Stromal cell of bone marrow (primary cell): ENCODE measurements around the gene ABCA3.
A peak's percentile ranks its signal among the peaks of the same experiment; 100 is the strongest.
"Not testable (repeated sequence)": the region's sequence is repeated elsewhere in the genome, so short reads cannot be mapped to it uniquely, and the experiment has no call there.

ENCODE experiments used
- DNase-seq: peaks from one replicate; pipeline ENCODE4 v3.0.0-alpha.2; 2012; ENCODE audit warnings: low read depth

The ABCA3 gene

GRCh38 chr16:2340564-2341455 is at the start of gene ABCA3:
Gene ABCA3, minus strand, starts transcription at chr16:2340728. Its CDS starts 14,262 bp downstream, at chr16:2326466.
- DNase-seq: peak; percentile 65

GRCh38 chr16:2388875-2389433 is 48.4 kb upstream of the ABCA3 start:
- peak; percentile 92 for DNase-seq

GRCh38 chr16:2388139-2388874 is 47.8 kb upstream of the ABCA3 start:
- DNase-seq: no peak

- no peak for DNase-seq
These were observed 46.5 kb upstream of the ABCA3 start for GRCh38 chr16:2386990-2387389.

- not testable (repeated sequence) for DNase-seq
These were observed 45.5 kb upstream of the ABCA3 start for GRCh38 chr16:2385982-2386381.

GRCh38 chr16:2385190-2385836 is 44.8 kb upstream of the ABCA3 start:
- no peak for DNase-seq

- DNase-seq: no peak
These were observed 43.9 kb upstream of the ABCA3 start for GRCh38 chr16:2384426-2384825.

GRCh38 chr16:2383501-2383900 is 43.0 kb upstream of the ABCA3 start:
- no peak for DNase-seq

GRCh38 chr16:2374644-2375043 is 34.1 kb upstream of the ABCA3 start:
- no peak for DNase-seq

- no peak for DNase-seq
These were observed 32.6 kb upstream of the ABCA3 start for GRCh38 chr16:2373176-2373575.

- no peak for DNase-seq
These were observed 32.2 kb upstream of the ABCA3 start for GRCh38 chr16:2372684-2373083.

- peak; percentile 19 for DNase-seq
These were observed 30.9 kb upstream of the ABCA3 start for GRCh38 chr16:2371421-2371820.

- DNase-seq: no peak
These were observed 30.2 kb upstream of the ABCA3 start for GRCh38 chr16:2370721-2371120.

GRCh38 chr16:2366660-2367309 is 26.3 kb upstream of the ABCA3 start:
- no peak for DNase-seq

- DNase-seq: peak; percentile 58
These were observed 25.1 kb upstream of the ABCA3 start for GRCh38 chr16:2365397-2366294.

- no peak for DNase-seq
These were observed 24.2 kb upstream of the ABCA3 start for GRCh38 chr16:2364638-2365210.

- no peak for DNase-seq
These were observed 21.7 kb upstream of the ABCA3 start for GRCh38 chr16:2362218-2362617.

- DNase-seq: no peak
These were observed 20.6 kb upstream of the ABCA3 start for GRCh38 chr16:2361129-2361528.

- DNase-seq: no peak
These were observed 19.4 kb upstream of the ABCA3 start for GRCh38 chr16:2359919-2360318.

GRCh38 chr16:2358811-2359210 is 18.3 kb upstream of the ABCA3 start:
- no peak for DNase-seq
